Measurements from ENCODE around the gene CFAP100. TPM values are rescaled to one million over a fixed set of nuclear protein-coding genes. Genes with fewer than 3 reads are reported as not detected.

CFAP100 gene
- total RNA-seq, 3 donors from 2014 or later (not counting 1 experiment from before 2014, with no cell fraction given), result not detected

- no peak overlapping the region for H3K27ac Mint-ChIP-seq
- H3K36me3 ChIP-seq (ENCODE audit: control insufficient read depth, insufficient read depth, low read length), result no peaks in the 10 kb centered on the region
- peaks cover 2% of the 10 kb centered on the region for H3K27me3 ChIP-seq (ENCODE audit: control insufficient read depth, insufficient read depth, low read length)
- no peaks in the 10 kb centered on the region for H3K36me3 Mint-ChIP-seq
- ATAC-seq, result no peak
- no peaks in the 10 kb centered on the region for H3K9me3 Mint-ChIP-seq
- no peak overlapping the region for H3K27ac ChIP-seq (ENCODE audit: low read length)
- no peak for TF ChIP-seq CTCF (IDR thresholded peaks at IDR 0.05)
- no peak overlapping the region for H3K4me3 Mint-ChIP-seq
- no peak overlapping the region for H3K4me3 ChIP-seq (ENCODE audit: low read length)
- intact Hi-C loops (cut with micrococcal nuclease), result no loop called here
- no peak for DNase-seq
- H3K27me3 Mint-ChIP-seq (ENCODE audit: low read depth in 2 of 2), result peaks cover 19 to 33% of the 10 kb centered on the region in 2 donors
- WGBS (ENCODE audit: insufficient coverage), result 80% methylated on average over 5 of the region's 5 CpGs
- no peaks in the 10 kb centered on the region for H3K4me1 Mint-ChIP-seq
- H3K4me1 ChIP-seq (ENCODE audit: control insufficient read depth, insufficient read depth, low read length), result no peaks in the 10 kb centered on the region
- H3K9me3 ChIP-seq (ENCODE audit: control insufficient read depth, insufficient read depth, low read length), result no peaks in the 10 kb centered on the region
Measured at GRCh38 chr3:126408099-126408498, 13.4 kb downstream of the CFAP100 start.

GRCh38 chr3:126412841-126413692 lies 18.4 kb downstream of the CFAP100 start:
- no peak overlapping the region for H3K27ac Mint-ChIP-seq
- Histone ChIP-seq H3K4me1 (ENCODE audit: control insufficient read depth, insufficient read depth, low read length) (no peaks in the 10 kb centered on the region), H3K4me3 (ENCODE audit: low read length) (no peak overlapping the region), H3K36me3 (ENCODE audit: control insufficient read depth, insufficient read depth, low read length) (no peaks in the 10 kb centered on the region), H3K9me3 (ENCODE audit: control insufficient read depth, insufficient read depth, low read length) (no peaks in the 10 kb centered on the region), H3K27me3 (ENCODE audit: control insufficient read depth, insufficient read depth, low read length) (peaks cover 2% of the 10 kb centered on the region), H3K27ac (ENCODE audit: low read length) (no peak overlapping the region)
- no peak for ATAC-seq
- no peaks in the 10 kb centered on the region for H3K9me3 Mint-ChIP-seq
- H3K27me3 Mint-ChIP-seq (ENCODE audit: low read depth in 2 of 2), result peaks cover 19 to 33% of the 10 kb centered on the region in 2 donors
- H3K4me3 Mint-ChIP-seq, result no peak overlapping the region
- no peak for TF ChIP-seq CTCF (IDR thresholded peaks at IDR 0.05)
- WGBS (ENCODE audit: insufficient coverage), result 84% methylated on average over 6 of the region's 6 CpGs
- no peaks in the 10 kb centered on the region for H3K4me1 Mint-ChIP-seq
- intact Hi-C loops (cut with micrococcal nuclease), result no loop called here
- no peaks in the 10 kb centered on the region for H3K36me3 Mint-ChIP-seq
- no peak for DNase-seq

- Mint-ChIP-seq H3K36me3 (no peaks in the 10 kb centered on the region), H3K9me3 (no peaks in the 10 kb centered on the region), H3K4me3 (no peak overlapping the region), H3K27me3 (ENCODE audit: low read depth in 2 of 2) (peaks cover 19 to 33% of the 10 kb centered on the region in 2 donors), H3K4me1 (no peaks in the 10 kb centered on the region), H3K27ac (no peak overlapping the region)
- Histone ChIP-seq H3K9me3 (ENCODE audit: control insufficient read depth, insufficient read depth, low read length) (no peaks in the 10 kb centered on the region), H3K4me3 (ENCODE audit: low read length) (no peak overlapping the region), H3K27ac (ENCODE audit: low read length) (no peak overlapping the region), H3K36me3 (ENCODE audit: control insufficient read depth, insufficient read depth, low read length) (no peaks in the 10 kb centered on the region), H3K27me3 (ENCODE audit: control insufficient read depth, insufficient read depth, low read length) (peaks cover 2% of the 10 kb centered on the region), H3K4me1 (ENCODE audit: control insufficient read depth, insufficient read depth, low read length) (no peaks in the 10 kb centered on the region)
- TF ChIP-seq CTCF (IDR thresholded peaks at IDR 0.05), result no peak
- 79% methylated on average over 4 of the region's 4 CpGs for WGBS (ENCODE audit: insufficient coverage)
- no peak for DNase-seq
- intact Hi-C loops (cut with micrococcal nuclease), result no loop called here
- no peak for ATAC-seq
Measured at GRCh38 chr3:126413693-126414080, 19.0 kb downstream of the CFAP100 start.

All from natural killer cell (primary cell).